SJSA1 (cell line): ENCODE measurements around the gene SMG1. TPM values are rescaled to one million over a fixed set of nuclear protein-coding genes. Genes with fewer than 3 reads are reported as not detected.

Source experiments
- DNase-seq, 2 experiments: peaks; one replicate each; pipeline ENCODE4 v3.0.0-alpha.2; 2015 to 2020; ENCODE audit warnings: low spot score in 2 of 2, low read depth in 1 of 2
- H3K27ac ChIP-seq: fragments of 250-450 bp; sonication (Bioruptor Pico); 2 replicates; pipeline ENCODE4 v1.5.1; 2020; ENCODE audit warnings: mild to moderate bottlenecking, moderate library complexity
- H3K27me3 ChIP-seq: fragments of 250-450 bp; sonication (Bioruptor Pico); replicated peaks from 2 replicates; pipeline ENCODE4 v1.5.1; 2020; ENCODE audit warnings: mild to moderate bottlenecking, moderate library complexity
- H3K36me3 ChIP-seq: fragments of 250-450 bp; sonication (Bioruptor Pico); 2 replicates; pipeline ENCODE4 v1.5.1; 2020; ENCODE audit warnings: mild to moderate bottlenecking
- H3K4me1 ChIP-seq: fragments of 250-450 bp; sonication (Bioruptor Pico); replicated peaks from 2 replicates; pipeline ENCODE4 v1.6.1; 2021; ENCODE audit warnings: mild to moderate bottlenecking
- H3K4me3 ChIP-seq: fragments of 250-450 bp; sonication (Bioruptor Pico); 2 replicates; pipeline ENCODE4 v1.5.1; 2020; ENCODE audit warnings: mild to moderate bottlenecking
- H3K9me3 ChIP-seq: fragments of 250-450 bp; sonication (Bioruptor Pico); replicated peaks from 2 replicates; pipeline ENCODE4 v1.5.1; 2020; ENCODE audit warnings: mild to moderate bottlenecking
- total RNA-seq: library from RNA; depleted of rRNA; stranded (reverse); fragments of >200 nt; shearing (Covaris generic); gene quantifications from 2 replicates; pipeline ENCODE4 v1.2.3, GENCODE V29; 2014

The SMG1 gene
- total RNA-seq, 1 experiment from 2014 or later: 29.6 TPM

DNA sequence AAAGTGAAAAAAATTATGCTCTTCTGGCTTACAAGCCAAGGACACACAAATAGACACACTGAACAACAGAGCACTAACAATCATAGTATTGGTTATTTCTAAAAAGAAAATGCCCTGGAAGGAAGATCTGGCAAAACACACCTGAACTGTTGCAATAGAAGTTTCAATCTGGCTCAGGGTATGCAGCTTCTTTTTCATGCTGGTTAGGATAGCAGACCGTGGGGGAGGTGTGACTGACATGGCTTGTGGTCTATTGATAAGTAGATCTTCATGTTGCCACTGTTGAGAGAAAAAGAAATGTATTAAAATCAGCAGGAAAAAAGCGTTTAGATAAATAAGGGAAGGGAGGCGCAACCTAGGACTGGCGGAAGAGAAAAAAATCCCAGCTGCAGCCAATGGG lies 98.3 kb downstream of the SMG1 start:
- Histone ChIP-seq H3K4me3 (no peak overlapping the region), H3K4me1 (no peaks in the 10 kb centered on the region), H3K27me3 (no peaks in the 10 kb centered on the region), H3K36me3 (peaks cover 51% of the 10 kb centered on the region), H3K9me3 (no peaks in the 10 kb centered on the region), H3K27ac (no peak overlapping the region)
- DNase-seq: no peak

GRCh38 chr16:18816286-18816685 lies 109.9 kb downstream of the SMG1 start:
- Histone ChIP-seq H3K27ac (no peak overlapping the region), H3K9me3 (no peaks in the 10 kb centered on the region), H3K36me3 (peaks cover 75% of the 10 kb centered on the region), H3K27me3 (no peaks in the 10 kb centered on the region), H3K4me1 (no peaks in the 10 kb centered on the region), H3K4me3 (no peak overlapping the region)
- no peak for DNase-seq

DNA sequence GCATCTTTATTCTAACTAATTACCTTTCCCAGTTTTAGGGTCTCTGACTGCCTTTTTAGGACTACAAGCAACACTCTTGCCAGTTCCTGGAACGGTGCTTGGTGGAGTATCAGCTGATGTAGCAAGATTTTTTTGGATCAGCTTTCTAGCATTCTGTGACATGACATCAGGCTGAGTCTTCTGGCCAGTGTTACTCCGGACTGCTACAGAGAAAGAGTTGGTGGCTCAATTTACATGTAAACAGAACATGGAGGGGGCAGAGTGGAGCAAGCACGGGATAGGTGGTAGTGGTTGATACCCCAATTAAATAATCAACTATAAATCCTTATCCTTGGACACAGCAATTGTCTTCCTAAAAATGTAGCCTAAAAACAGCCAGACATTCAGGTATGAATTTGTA lies 114.3 kb downstream of the SMG1 start:
- no peak overlapping the region for H3K27ac ChIP-seq
- no peak overlapping the region for H3K4me3 ChIP-seq
- H3K9me3 ChIP-seq: no peaks in the 10 kb centered on the region
- DNase-seq: no peak
- peaks cover 83% of the 10 kb centered on the region for H3K36me3 ChIP-seq
- H3K27me3 ChIP-seq: no peaks in the 10 kb centered on the region
- H3K4me1 ChIP-seq: no peaks in the 10 kb centered on the region

DNA sequence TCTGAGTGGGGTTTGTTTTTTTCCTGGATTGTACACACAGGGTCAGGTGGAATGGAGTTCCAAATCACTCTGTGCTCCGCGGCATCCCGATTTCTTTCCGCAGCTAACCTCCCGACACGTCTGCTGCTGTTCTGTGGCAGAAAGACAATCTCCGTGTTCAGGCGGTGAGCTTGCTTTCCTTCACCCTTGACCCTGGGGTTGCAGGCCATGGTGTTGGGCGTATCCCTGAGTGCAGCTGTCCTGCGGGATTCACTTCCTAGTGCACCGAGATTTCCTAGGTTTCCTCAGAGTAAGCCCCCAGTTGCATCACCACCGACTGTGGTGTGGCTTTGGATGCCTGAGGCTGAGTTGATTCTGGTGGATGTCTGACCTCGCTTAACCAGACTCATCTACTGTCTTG lies 117.0 kb downstream of the SMG1 start:
- peaks cover 12% of the 10 kb centered on the region for H3K4me1 ChIP-seq
- peaks cover 82% of the 10 kb centered on the region for H3K36me3 ChIP-seq
- no peaks in the 10 kb centered on the region for H3K27me3 ChIP-seq
- H3K27ac ChIP-seq: no peak overlapping the region
- DNase-seq: no peak
- no peaks in the 10 kb centered on the region for H3K9me3 ChIP-seq
- no peak overlapping the region for H3K4me3 ChIP-seq

- Histone ChIP-seq H3K27me3 (no peaks in the 10 kb centered on the region), H3K27ac (peak overlapping the region; percentile 82; the same call in 1 of the 2 replicates)
- DNase-seq: no peak
These were observed 120.9 kb downstream of the SMG1 start for GRCh38 chr16:18805257-18805773.

GRCh38 chr16:18804540-18804939 lies 121.7 kb downstream of the SMG1 start:
- no peak for DNase-seq
- no peaks in the 10 kb centered on the region for H3K9me3 ChIP-seq
- H3K4me1 ChIP-seq: peaks cover 36% of the 10 kb centered on the region
- no peak overlapping the region for H3K4me3 ChIP-seq
- peak overlapping the region; percentile 82 for H3K27ac ChIP-seq
- H3K27me3 ChIP-seq: no peaks in the 10 kb centered on the region
- peaks cover 60% of the 10 kb centered on the region for H3K36me3 ChIP-seq

More at GRCh38 chr16:18805257-18805773, 120.9 kb downstream of the SMG1 start:
- Histone ChIP-seq H3K9me3 (no peaks in the 10 kb centered on the region), H3K4me3 (no peak overlapping the region), H3K36me3 (peaks cover 60% of the 10 kb centered on the region), H3K4me1 (peaks cover 28% of the 10 kb centered on the region)

- Histone ChIP-seq H3K4me3 (no peak overlapping the region), H3K36me3 (peaks cover 59% of the 10 kb centered on the region), H3K27me3 (no peaks in the 10 kb centered on the region), H3K4me1 (peaks cover 43% of the 10 kb centered on the region), H3K27ac (peak overlapping the region; percentile 82), H3K9me3 (no peaks in the 10 kb centered on the region)
- DNase-seq: peak in 1 of 2 experiments; percentile 48
These were observed 122.4 kb downstream of the SMG1 start for GRCh38 chr16:18803569-18804462.

DNA sequence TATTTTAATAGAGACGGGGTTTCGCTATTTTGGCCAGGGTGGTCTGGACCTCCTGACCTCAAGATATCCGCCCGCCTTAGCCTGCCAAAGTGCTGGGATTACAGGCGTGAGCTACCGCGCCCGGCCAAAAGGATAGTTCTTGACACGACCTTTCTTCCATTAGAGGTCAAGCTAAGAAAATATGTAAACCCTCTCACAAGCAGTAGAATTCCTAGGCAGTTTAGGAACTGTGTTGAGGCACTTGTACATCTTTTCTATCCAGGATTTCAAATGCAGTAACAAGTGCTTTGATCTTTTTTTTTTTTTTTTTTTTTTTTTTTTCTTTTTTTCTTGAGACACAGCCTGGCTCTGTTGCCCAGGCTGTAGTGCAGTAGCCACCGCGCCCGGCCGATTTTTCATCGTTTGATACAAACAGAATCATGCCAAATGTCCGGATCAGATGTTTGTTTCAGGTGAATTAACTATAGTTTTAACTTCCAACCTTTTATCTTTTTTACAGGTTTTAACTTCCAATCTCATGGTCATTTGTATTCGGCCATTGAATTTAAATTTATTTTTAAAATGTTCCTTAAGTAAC lies 123.4 kb downstream of the SMG1 start:
- H3K27ac ChIP-seq: no peak overlapping the region
- no peak overlapping the region for H3K4me3 ChIP-seq
- no peaks in the 10 kb centered on the region for H3K27me3 ChIP-seq
- peaks cover 61% of the 10 kb centered on the region for H3K36me3 ChIP-seq
- H3K4me1 ChIP-seq: peaks cover 51% of the 10 kb centered on the region
- DNase-seq: no peak
- no peaks in the 10 kb centered on the region for H3K9me3 ChIP-seq

- H3K36me3 ChIP-seq: peaks cover 61% of the 10 kb centered on the region
- no peaks in the 10 kb centered on the region for H3K27me3 ChIP-seq
- peak; percentile 99 to 100 for DNase-seq
- no peaks in the 10 kb centered on the region for H3K9me3 ChIP-seq
- peak within 1 kb of the TSS; percentile 82 for H3K4me3 ChIP-seq
- peak within 1 kb of the TSS; percentile 86 for H3K27ac ChIP-seq
- H3K4me1 ChIP-seq: peaks cover 51% of the 10 kb centered on the region
These were observed 124.8 kb downstream of the SMG1 start, which contains the start of gene ARL6IP1 for GRCh38 chr16:18801145-18801972. Gene ARL6IP1, minus strand, starts transcription at chr16:18801549. Its CDS starts 83 bp downstream, at chr16:18801466.

- Histone ChIP-seq H3K4me1 (peaks cover 52% of the 10 kb centered on the region), H3K9me3 (no peaks in the 10 kb centered on the region), H3K27me3 (no peaks in the 10 kb centered on the region), H3K36me3 (peaks cover 63% of the 10 kb centered on the region), H3K27ac (peak overlapping the region; percentile 86), H3K4me3 (peak overlapping the region; percentile 82)
- DNase-seq: peak; percentile 47 to 52
These were observed 125.4 kb downstream of the SMG1 start for GRCh38 chr16:18800775-18801144.

DNA sequence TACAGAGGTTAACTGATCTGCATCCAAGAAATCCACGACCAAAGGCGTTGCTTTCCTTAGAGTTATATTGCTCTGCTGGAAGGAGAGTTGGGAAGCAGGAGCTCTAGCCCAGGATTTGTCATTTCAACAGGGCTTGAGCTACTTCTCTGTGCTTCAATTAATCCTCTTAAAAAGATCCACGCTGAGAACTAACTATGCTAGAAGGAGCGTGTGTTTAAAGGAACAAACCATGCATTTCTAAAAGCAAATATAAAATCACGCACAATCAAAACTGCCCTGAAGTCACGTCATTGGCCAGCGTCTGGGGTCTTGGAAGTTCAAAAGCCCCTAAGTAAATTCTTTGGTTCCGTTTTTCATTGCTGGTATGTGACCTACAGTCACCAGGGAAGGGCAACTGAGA lies 125.9 kb downstream of the SMG1 start:
- no peaks in the 10 kb centered on the region for H3K9me3 ChIP-seq
- DNase-seq: peak in 1 of 2 experiments; percentile 30
- H3K4me1 ChIP-seq: peaks cover 55% of the 10 kb centered on the region
- peak overlapping the region; percentile 86 for H3K27ac ChIP-seq
- peaks cover 65% of the 10 kb centered on the region for H3K36me3 ChIP-seq
- peak overlapping the region; percentile 82 for H3K4me3 ChIP-seq
- no peaks in the 10 kb centered on the region for H3K27me3 ChIP-seq

GRCh38 chr16:18799500-18799899 lies 126.7 kb downstream of the SMG1 start:
- no peak overlapping the region for H3K27ac ChIP-seq
- H3K36me3 ChIP-seq: peaks cover 67% of the 10 kb centered on the region
- H3K9me3 ChIP-seq: no peaks in the 10 kb centered on the region
- H3K4me3 ChIP-seq: peak overlapping the region; percentile 82
- DNase-seq: no peak
- H3K4me1 ChIP-seq: peaks cover 47% of the 10 kb centered on the region
- no peaks in the 10 kb centered on the region for H3K27me3 ChIP-seq

- peaks cover 84% of the 10 kb centered on the region for H3K36me3 ChIP-seq
- H3K4me1 ChIP-seq: peaks cover 53% of the 10 kb centered on the region
- DNase-seq: no peak
- H3K27ac ChIP-seq: no peak overlapping the region
- H3K9me3 ChIP-seq: no peaks in the 10 kb centered on the region
- H3K27me3 ChIP-seq: no peaks in the 10 kb centered on the region
- H3K4me3 ChIP-seq: no peak overlapping the region
These were observed 128.5 kb downstream of the SMG1 start for GRCh38 chr16:18797746-18798145.
